HG03066 (cell line): ENCODE data around the gene NR0B1.

Source experiments
- ATAC-seq: cut with Tn5 transposase; IDR thresholded peaks from one replicate; pipeline ENCODE4 v1.9.1; 2021; ENCODE audit warnings: low read depth; ENCODE audit not compliant: unreplicated experiment

Gene NR0B1

GRCh38 chrX:30309139-30309571, at the start of gene NR0B1:
TSS of gene NR0B1 (minus strand) at chrX:30309390. CDS start at chrX:30309363, 27 bp downstream.
- ATAC-seq: no peak

GRCh38 chrX:30349946-30350345, 40.8 kb upstream of the NR0B1 start:
- no peak for ATAC-seq

GRCh38 chrX:30343206-30343605, 34.0 kb upstream of the NR0B1 start:
- no peak for ATAC-seq

- ATAC-seq: no peak
These were observed 31.6 kb upstream of the NR0B1 start for GRCh38 chrX:30340753-30341152.

GRCh38 chrX:30327762-30328161, 18.6 kb upstream of the NR0B1 start:
- ATAC-seq: no peak

GRCh38 chrX:30317308-30317707, 8.1 kb upstream of the NR0B1 start:
- ATAC-seq: no peak

- ATAC-seq: no peak
These were observed 4.1 kb upstream of the NR0B1 start for GRCh38 chrX:30313322-30313721.

- no peak for ATAC-seq
These were observed 3.7 kb upstream of the NR0B1 start for GRCh38 chrX:30312858-30313257.

- ATAC-seq: no peak
These were observed 1.4 kb upstream of the NR0B1 start for GRCh38 chrX:30310429-30311206.

GRCh38 chrX:30308263-30309138, 689 bp downstream of the NR0B1 start:
- ATAC-seq: no peak

- ATAC-seq: no peak
These were observed 1.7 kb downstream of the NR0B1 start for GRCh38 chrX:30307466-30307865.

GRCh38 chrX:30304866-30305265, 4.3 kb downstream of the NR0B1 start:
- no peak for ATAC-seq

- ATAC-seq: no peak
These were observed 6.2 kb downstream of the NR0B1 start for GRCh38 chrX:30302956-30303355.

- ATAC-seq: no peak
These were observed 7.2 kb downstream of the NR0B1 start for GRCh38 chrX:30301963-30302362.

GRCh38 chrX:30301208-30301607, 8.0 kb downstream of the NR0B1 start:
- ATAC-seq: no peak

GRCh38 chrX:30296408-30297254, 12.6 kb downstream of the NR0B1 start:
- no peak for ATAC-seq

GRCh38 chrX:30283456-30284200, 25.6 kb downstream of the NR0B1 start:
- no peak for ATAC-seq

- ATAC-seq: no peak
These were observed 26.7 kb downstream of the NR0B1 start for GRCh38 chrX:30282527-30282926.

- ATAC-seq: no peak
These were observed 28.8 kb downstream of the NR0B1 start for GRCh38 chrX:30280428-30280827.

GRCh38 chrX:30278365-30278764, 30.8 kb downstream of the NR0B1 start:
- ATAC-seq: no peak
